ENCODE results near the gene MAP3K6. TPM values are rescaled to one million over a fixed set of nuclear protein-coding genes. Genes with fewer than 3 reads are reported as not detected.
A peak's percentile ranks its signal among the peaks of the same experiment; 100 is the strongest.

Gene MAP3K6
- total RNA-seq, 1 experiment from 2014 or later, result 13.5 TPM

DNA sequence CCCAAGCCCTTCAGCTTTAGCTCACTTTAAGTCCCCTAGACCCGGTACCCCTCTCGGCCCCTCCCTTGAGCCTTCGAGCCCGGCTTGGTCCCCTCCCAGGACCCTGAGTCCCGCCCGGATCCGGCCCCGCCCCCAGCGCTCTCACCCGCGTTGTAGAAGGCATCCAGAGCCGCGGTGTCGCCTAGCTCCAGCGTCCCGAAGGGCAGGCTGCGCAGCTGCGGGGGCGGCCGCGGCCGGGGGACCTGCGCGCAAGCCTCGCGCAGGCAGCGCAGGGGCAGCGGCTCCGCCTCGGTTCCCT, 699 bp downstream of the MAP3K6 start:
- CTCF ChIA-PET, result interaction anchor here (1.0 to 4.8 kb wide), 15 partner anchors 9 to 149 kb away, joined by 3 to 31 read pairs (median 9); partner anchors contain the start of genes CD164L2 and GPR3
- peaks cover 12% of the 10 kb centered on the region for H3K4me1 Mint-ChIP-seq (ENCODE audit: insufficient read depth, unreplicated experiment)
- peak overlapping the region; percentile 96 for H3K27ac Mint-ChIP-seq (ENCODE audit: low read depth, unreplicated experiment)
- H3K9me3 Mint-ChIP-seq (ENCODE audit: unreplicated experiment), result no peaks in the 10 kb centered on the region
- TF ChIP-seq, protein P1, sequence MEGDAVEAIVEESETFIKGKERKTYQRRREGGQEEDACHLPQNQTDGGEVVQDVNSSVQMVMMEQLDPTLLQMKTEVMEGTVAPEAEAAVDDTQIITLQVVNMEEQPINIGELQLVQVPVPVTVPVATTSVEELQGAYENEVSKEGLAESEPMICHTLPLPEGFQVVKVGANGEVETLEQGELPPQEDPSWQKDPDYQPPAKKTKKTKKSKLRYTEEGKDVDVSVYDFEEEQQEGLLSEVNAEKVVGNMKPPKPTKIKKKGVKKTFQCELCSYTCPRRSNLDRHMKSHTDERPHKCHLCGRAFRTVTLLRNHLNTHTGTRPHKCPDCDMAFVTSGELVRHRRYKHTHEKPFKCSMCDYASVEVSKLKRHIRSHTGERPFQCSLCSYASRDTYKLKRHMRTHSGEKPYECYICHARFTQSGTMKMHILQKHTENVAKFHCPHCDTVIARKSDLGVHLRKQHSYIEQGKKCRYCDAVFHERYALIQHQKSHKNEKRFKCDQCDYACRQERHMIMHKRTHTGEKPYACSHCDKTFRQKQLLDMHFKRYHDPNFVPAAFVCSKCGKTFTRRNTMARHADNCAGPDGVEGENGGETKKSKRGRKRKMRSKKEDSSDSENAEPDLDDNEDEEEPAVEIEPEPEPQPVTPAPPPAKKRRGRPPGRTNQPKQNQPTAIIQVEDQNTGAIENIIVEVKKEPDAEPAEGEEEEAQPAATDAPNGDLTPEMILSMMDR (IDR thresholded peaks at IDR 0.05; ENCODE audit: unreplicated experiment), result no peak
- no TSS peak for BruUV-seq (replicated peaks)
- H3K36me3 Mint-ChIP-seq (ENCODE audit: insufficient read depth, unreplicated experiment), result peaks cover 19% of the 10 kb centered on the region
- intact Hi-C loops (cut with micrococcal nuclease), result loop anchor here (1.0 to 2.0 kb wide), 2 partner anchors 23 kb away; no protein-coding TSS in a partner anchor
- no peak for DNase-seq (ENCODE audit: unreplicated experiment)
- POLR2A ChIA-PET, result interaction anchor here (0.6 to 4.1 kb wide), 21 partner anchors 12 to 372 kb away, joined by 3 to 78 read pairs (median 5); partner anchors contain the start of genes AHDC1, CD164L2, FAM76A and SLC9A1
- peak overlapping the region; percentile 85 for H3K4me3 Mint-ChIP-seq (ENCODE audit: unreplicated experiment)
- no peaks in the 10 kb centered on the region for H3K27me3 Mint-ChIP-seq (ENCODE audit: insufficient read depth, unreplicated experiment)

DNA sequence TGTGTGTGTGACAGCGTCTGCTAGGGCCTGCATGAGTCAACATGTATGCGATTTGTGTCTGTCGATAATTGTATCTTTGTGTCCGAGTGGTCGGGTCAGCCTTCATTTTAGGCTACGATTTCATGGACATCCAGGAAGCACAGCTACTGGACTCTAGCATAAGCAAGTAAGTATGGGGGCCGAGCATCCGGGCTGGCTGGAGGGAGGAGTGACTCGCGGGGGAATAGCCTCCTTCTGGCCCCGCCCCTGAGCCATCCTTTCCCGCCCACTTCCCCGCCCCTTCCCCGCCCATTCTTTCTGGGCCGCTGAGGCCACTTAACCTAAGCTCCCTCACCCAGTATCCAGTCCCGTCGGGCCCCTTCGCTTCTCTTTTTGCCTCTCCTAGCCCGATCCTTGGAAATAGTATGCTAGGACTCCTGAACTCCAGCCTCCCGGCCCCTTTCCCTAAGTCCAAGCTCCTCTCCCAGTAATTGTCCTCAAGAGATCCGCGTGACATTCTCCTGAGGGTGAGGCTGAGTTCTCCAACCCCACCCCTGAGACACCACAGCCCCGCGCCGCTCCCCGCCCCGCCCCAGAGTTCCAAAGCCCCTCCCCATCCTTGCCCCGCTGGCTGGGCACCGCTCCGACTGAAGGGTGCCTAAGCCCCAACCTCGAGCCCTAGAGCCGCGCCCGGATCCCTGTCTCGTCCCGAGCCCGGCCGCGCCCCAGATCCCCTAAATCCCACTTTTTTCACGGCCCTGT, 1.2 kb downstream of the MAP3K6 start:
- TF ChIP-seq, protein P1 (IDR thresholded peaks at IDR 0.05; ENCODE audit: unreplicated experiment), result no peak
- Mint-ChIP-seq H3K9me3 (ENCODE audit: unreplicated experiment) (no peaks in the 10 kb centered on the region), H3K27me3 (ENCODE audit: insufficient read depth, unreplicated experiment) (no peaks in the 10 kb centered on the region), H3K4me3 (ENCODE audit: unreplicated experiment) (peak overlapping the region; percentile 85), H3K27ac (ENCODE audit: low read depth, unreplicated experiment) (peak overlapping the region; percentile 96), H3K36me3 (ENCODE audit: insufficient read depth, unreplicated experiment) (peaks cover 22% of the 10 kb centered on the region), H3K4me1 (ENCODE audit: insufficient read depth, unreplicated experiment) (peaks cover 12% of the 10 kb centered on the region)
- POLR2A ChIA-PET, result interaction anchor here (0.6 to 4.1 kb wide), 26 partner anchors 11 to 465 kb away, joined by 3 to 78 read pairs (median 4); partner anchors contain the start of genes AHDC1, CD164L2, FAM76A and GPR3
- no TSS peak for BruUV-seq (replicated peaks)
- DNase-seq (ENCODE audit: unreplicated experiment), result peak; percentile 89
- CTCF ChIA-PET, result interaction anchor here (0.9 to 4.8 kb wide), 15 partner anchors 9 to 149 kb away, joined by 4 to 31 read pairs (median 6); partner anchors contain the start of gene GPR3
- intact Hi-C loops (cut with micrococcal nuclease), result loop anchor here (1.0 to 2.0 kb wide), 2 partner anchors 22 to 23 kb away; no protein-coding TSS in a partner anchor

DNA sequence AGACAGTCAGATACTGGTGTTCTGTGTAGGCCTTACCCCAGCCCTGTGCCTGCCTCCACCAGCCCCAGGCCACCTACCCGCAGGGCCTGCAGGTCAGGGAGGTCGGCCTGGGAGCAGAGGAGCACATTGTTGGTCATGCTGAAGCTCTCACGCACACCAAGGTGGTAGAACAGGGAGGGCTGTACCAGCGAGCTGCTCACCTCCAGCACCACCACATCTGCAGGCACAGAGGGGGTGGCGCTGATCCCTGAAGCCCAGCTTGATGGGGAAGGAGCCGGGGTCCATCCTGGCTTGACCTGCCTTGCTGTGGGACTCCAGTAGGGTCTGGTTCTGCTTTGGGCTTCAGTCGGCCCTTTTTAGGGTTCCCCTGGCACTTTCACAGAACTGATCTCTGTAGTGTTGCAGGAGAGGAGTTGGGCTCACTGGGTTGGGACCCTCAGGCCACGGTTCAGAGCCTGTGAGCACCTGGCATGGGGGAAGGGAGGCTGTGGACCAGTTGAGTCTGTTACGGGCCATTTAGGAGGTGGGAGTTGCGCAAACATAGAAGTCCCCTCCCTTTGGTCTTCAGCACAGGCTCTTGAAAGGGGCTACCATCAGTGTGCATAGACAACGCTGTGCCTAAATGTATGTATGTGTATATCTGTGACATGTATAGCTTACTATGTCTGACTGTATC, 1.9 kb downstream of the MAP3K6 start:
- ChIA-PET CTCF (interaction anchor here (0.9 to 4.8 kb wide), 10 partner anchors 8 to 66 kb away, joined by 4 to 31 read pairs (median 10); partner anchors contain the start of gene GPR3), POLR2A (interaction anchor here (0.7 to 4.1 kb wide), 20 partner anchors 11 to 360 kb away, joined by 3 to 78 read pairs (median 5); partner anchors contain the start of genes AHDC1, CD164L2, FAM76A and GPR3)
- intact Hi-C loops (cut with micrococcal nuclease), result no loop called here
- H3K27me3 Mint-ChIP-seq (ENCODE audit: insufficient read depth, unreplicated experiment), result no peaks in the 10 kb centered on the region
- H3K27ac Mint-ChIP-seq (ENCODE audit: low read depth, unreplicated experiment), result peak overlapping the region; percentile 96
- H3K9me3 Mint-ChIP-seq (ENCODE audit: unreplicated experiment), result no peaks in the 10 kb centered on the region
- TF ChIP-seq, protein P1 (IDR thresholded peaks at IDR 0.05; ENCODE audit: unreplicated experiment), result no peak
- no peak for DNase-seq (ENCODE audit: unreplicated experiment)
- H3K4me3 Mint-ChIP-seq (ENCODE audit: unreplicated experiment), result peak overlapping the region; percentile 85
- peaks cover 23% of the 10 kb centered on the region for H3K36me3 Mint-ChIP-seq (ENCODE audit: insufficient read depth, unreplicated experiment)
- no TSS peak for BruUV-seq (replicated peaks)
- peaks cover 16% of the 10 kb centered on the region for H3K4me1 Mint-ChIP-seq (ENCODE audit: insufficient read depth, unreplicated experiment)

Data from MCF 10A (cell line).